ENCODE measurements around the gene LRFN2. TPM values are rescaled to one million over a fixed set of nuclear protein-coding genes. Genes with fewer than 3 reads are reported as not detected.

LRFN2 gene
- total RNA-seq, 6 donors from 2014 or later = 0.06 to 0.20 TPM; not detected in 4

GRCh38 chr6:40397287-40398033 is 189.7 kb downstream of the LRFN2 start:
- Histone ChIP-seq H3K27me3 (no peaks in the 10 kb centered on the region), H3K9me3 (no peaks in the 10 kb centered on the region), H3K36me3 (no peaks in the 10 kb centered on the region), H3K4me1 (no peaks in the 10 kb centered on the region), H3K27ac (no peak overlapping the region), H3K4me3 (no peak overlapping the region)
- DNase-seq (no peak), ATAC-seq (ENCODE audit: low FRiP score in 2 of 2) (no peak)
- TF ChIP-seq POLR2AphosphoS5 (IDR thresholded peaks at IDR 0.05) = no peak
- no peak for TF ChIP-seq EP300 (IDR thresholded peaks at IDR 0.05)
- WGBS, 2 donors = 82 to 90% methylated on average over 6 of the region's 6 CpGs

GRCh38 chr6:40395698-40396076 is 191.5 kb downstream of the LRFN2 start:
- Histone ChIP-seq H3K9me3 (no peaks in the 10 kb centered on the region), H3K4me3 (no peak overlapping the region), H3K36me3 (no peaks in the 10 kb centered on the region), H3K27ac (no peak overlapping the region), H3K27me3 (no peaks in the 10 kb centered on the region), H3K4me1 (no peaks in the 10 kb centered on the region)
- DNase-seq (no peak), ATAC-seq (ENCODE audit: low FRiP score in 2 of 2) (no peak)
- WGBS, 2 donors = 77 to 92% methylated on average over 4 of the region's 4 CpGs
- TF ChIP-seq CTCF (IDR thresholded peaks at IDR 0.05) (no peak), POLR2A (IDR thresholded peaks at IDR 0.05) (no peak), EP300 (IDR thresholded peaks at IDR 0.05) (no peak), POLR2AphosphoS5 (IDR thresholded peaks at IDR 0.05) (no peak)

- WGBS, 2 donors = 67 to 85% methylated on average over 4 to 5 of the region's 5 CpGs
- Histone ChIP-seq H3K27ac (no peak overlapping the region), H3K4me3 (no peak overlapping the region), H3K36me3 (no peaks in the 10 kb centered on the region), H3K9me3 (no peaks in the 10 kb centered on the region), H3K27me3 (no peaks in the 10 kb centered on the region), H3K4me1 (no peaks in the 10 kb centered on the region)
- DNase-seq (no peak), ATAC-seq (ENCODE audit: low FRiP score in 2 of 2) (no peak)
- TF ChIP-seq CTCF (IDR thresholded peaks at IDR 0.05) (no peak), POLR2AphosphoS5 (IDR thresholded peaks at IDR 0.05) (no peak), POLR2A (IDR thresholded peaks at IDR 0.05) (no peak)
Measured at GRCh38 chr6:40395066-40395697, 192.0 kb downstream of the LRFN2 start.

GRCh38 chr6:40394381-40394780 is 192.8 kb downstream of the LRFN2 start:
- no peak for DNase-seq
- Histone ChIP-seq H3K9me3 (no peaks in the 10 kb centered on the region), H3K27ac (no peak overlapping the region), H3K27me3 (no peaks in the 10 kb centered on the region), H3K36me3 (no peaks in the 10 kb centered on the region), H3K4me1 (no peaks in the 10 kb centered on the region), H3K4me3 (no peak overlapping the region)
- ATAC-seq (ENCODE audit: low FRiP score in 2 of 2) = no peak
- TF ChIP-seq CTCF (IDR thresholded peaks at IDR 0.05) (no peak), EP300 (IDR thresholded peaks at IDR 0.05) (no peak), POLR2AphosphoS5 (IDR thresholded peaks at IDR 0.05) (no peak), POLR2A (IDR thresholded peaks at IDR 0.05) (no peak)
- 100% methylated on average over 1 of the region's 1 CpG for WGBS, 2 donors

- H3K27me3 ChIP-seq = no peaks in the 10 kb centered on the region
- DNase-seq (no peak), ATAC-seq (ENCODE audit: low FRiP score in 2 of 2) (no peak)
- WGBS, 2 donors = 73 to 80% methylated on average over 4 to 5 of the region's 5 CpGs
- no peaks in the 10 kb centered on the region for H3K36me3 ChIP-seq
- no peak overlapping the region for H3K4me3 ChIP-seq
- TF ChIP-seq POLR2AphosphoS5 (IDR thresholded peaks at IDR 0.05) (no peak), CTCF (IDR thresholded peaks at IDR 0.05) (no peak), EP300 (IDR thresholded peaks at IDR 0.05) (no peak), POLR2A (IDR thresholded peaks at IDR 0.05) (no peak)
- H3K4me1 ChIP-seq = no peaks in the 10 kb centered on the region
- H3K27ac ChIP-seq = no peak overlapping the region
- no peaks in the 10 kb centered on the region for H3K9me3 ChIP-seq
Measured at GRCh38 chr6:40393641-40394040, 193.5 kb downstream of the LRFN2 start.
